Activated CD4-positive, alpha-beta T cell treated with anti-CD3 and anti-CD28 coated beads, Interleukin-10, Interleukin-2, amounts not matched to agents 100 ng/mL and 50 ng/mL, durations not matched to agents 16 hours and 8 hours (primary cell): ENCODE measurements around the gene MOGAT3.
"Not testable (repeated sequence)": the region's sequence is repeated elsewhere in the genome, so short reads cannot be mapped to it uniquely, and the experiment has no call there.

Experiments used
- DNase-seq: peaks from one replicate; pipeline ENCODE4 v3.0.0-alpha.2; 2020

MOGAT3 gene

DNA sequence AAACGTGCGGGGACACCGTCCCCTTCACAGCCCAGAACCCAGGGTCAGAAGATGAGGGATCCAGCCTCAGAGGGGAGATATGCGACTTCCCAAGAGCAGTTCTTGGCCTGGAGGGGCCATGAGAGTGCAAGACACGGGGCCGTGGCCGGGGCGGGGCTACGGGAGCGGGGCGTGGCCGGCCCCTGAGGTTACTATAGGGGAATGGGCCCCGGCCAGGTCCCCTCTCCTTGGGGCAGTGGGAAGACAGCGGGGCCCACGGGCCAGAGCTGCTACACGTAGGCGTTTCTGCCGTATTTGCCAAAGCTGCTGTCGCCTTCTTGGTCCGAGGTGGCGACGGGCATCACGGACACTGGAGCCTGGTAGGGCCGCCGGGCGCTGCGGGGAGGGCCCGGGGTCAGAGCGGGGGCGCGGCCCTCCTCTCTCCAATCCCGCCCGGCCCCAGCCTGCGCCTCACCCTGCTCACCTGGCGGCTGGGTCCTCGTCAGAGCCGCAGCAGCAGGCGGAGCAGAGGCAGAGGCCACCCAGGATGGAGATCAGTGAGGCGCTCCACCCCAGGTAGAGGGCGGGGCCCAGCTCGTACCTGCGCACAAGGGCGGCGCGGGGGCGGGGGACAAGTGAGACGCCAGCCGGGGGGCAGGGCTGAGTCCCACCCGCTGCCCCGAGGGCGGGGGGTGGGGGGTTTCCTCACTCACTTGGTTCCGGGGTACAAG is 31.5 kb upstream of the MOGAT3 start:
- DNase-seq, result no peak

- DNase-seq, result no peak
Observed at GRCh38 chr7:101231644-101232043, 30.8 kb upstream of the MOGAT3 start.

DNA sequence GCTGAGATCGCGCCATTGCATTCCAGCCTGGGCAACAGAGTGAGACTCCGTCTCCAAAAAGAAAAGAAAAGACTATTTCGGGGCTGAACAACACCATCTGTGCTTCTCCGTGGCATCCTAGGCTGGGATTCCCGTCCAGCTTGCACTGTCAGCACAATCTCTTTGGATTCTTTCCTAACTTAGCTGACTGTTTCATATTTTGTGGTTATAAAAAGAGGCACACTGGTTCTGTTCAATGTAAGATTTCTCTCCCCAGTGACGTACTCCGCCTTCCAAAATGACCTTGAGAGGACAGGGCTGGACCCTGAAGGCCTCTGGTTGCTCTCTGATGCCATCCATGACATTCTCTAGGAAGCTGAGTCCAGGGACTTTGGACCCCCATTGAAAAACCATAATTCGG is 25.9 kb upstream of the MOGAT3 start:
- DNase-seq, result no peak

GRCh38 chr7:101225650-101226049 is 24.8 kb upstream of the MOGAT3 start:
- no peak for DNase-seq

- DNase-seq, result no peak
Observed at GRCh38 chr7:101223528-101223927, 22.7 kb upstream of the MOGAT3 start.

- DNase-seq, result no peak
Observed at GRCh38 chr7:101222275-101222830, 21.5 kb upstream of the MOGAT3 start.

- no peak for DNase-seq
Observed at GRCh38 chr7:101220295-101220694, 19.5 kb upstream of the MOGAT3 start.

DNA sequence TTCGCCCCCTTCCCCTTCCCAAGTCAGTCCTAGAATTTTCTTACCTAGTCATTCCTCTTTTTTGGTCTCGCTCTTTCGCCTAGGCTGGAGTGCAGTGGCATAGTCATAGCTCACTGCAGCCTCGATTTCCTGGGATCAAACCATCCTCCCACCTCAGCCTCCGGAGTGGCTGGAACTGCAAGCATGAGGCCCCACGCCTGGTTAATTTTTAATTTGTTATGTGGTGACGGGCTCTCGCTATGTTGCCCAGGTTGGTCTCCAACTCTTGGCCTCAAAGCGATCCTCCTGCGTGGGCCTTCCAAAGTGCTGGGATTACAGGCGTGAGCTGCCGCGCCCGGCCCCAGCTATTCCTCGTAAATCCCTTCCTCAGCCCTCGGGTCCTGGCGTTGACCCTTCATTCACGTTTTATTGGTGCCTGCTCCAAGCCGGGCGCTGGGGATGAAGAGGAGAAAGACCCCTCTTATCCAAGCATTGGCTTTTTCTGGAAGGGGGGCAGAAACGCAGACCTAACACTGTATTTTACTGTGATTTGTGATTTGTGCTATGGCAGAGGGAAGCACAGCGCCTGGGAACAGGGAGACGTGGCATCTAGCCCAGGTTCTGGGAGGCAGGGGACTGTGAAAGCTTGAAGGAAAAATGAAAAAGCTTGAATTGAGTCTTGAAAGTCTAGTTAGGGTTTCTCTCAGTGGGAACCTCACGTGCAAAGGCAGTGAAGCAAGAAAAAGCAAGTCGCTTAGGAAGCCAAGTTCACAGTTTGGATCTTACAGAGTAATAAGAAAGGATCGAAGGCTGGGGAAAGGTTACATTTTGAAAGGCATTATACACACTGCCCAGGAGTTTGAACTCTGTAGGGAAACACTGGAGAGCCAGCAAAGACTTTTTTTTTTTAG is 17.6 kb upstream of the MOGAT3 start:
- no peak for DNase-seq

DNA sequence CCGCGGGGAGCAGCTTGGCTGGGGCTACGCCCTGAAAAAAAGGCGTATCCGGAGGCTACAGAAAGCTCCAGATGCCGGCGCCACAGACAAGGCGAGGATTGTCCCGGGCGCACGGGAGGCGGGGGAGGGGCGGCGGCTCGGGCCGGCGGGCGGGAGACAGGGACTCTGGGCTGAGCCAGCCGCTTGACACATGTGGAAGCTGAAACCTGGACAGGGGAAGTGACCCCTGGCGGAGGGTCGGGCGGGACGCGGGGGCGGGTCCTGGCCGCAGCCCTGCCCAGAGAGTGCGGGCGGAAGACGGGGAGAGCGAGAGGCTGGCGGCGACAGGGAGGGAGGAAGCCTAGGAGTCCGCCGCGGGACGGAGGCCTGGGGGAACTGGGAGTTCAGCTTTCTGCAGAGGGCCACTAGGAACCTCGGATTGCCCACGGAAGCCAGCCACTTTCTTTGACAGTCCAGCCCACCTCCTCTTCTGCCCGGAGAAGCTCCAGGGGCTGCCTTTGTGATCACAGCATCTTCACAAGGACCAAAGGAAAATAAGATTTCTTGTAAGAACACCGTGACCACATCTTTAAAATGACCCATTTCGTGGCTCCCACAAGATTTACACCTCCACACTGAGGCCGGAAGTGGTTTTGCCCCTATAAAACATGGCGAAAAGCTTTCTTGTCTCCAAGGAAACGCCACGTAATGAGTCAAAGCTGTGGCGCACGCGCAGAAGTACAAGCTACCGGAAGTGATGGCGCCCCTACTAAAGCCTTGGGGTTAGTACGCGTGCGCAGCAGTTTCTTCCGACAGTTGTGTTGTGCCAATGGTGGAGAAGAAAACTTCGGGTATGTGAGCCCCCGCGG is 16.8 kb upstream of the MOGAT3 start, which contains the start of the genes PLOD3 and ZNHIT1:
PLOD3 (minus strand) TSS at position 194 of the 848 bp plus-strand sequence. CDS start 307 bp downstream, outside the sequence.
ZNHIT1 (plus strand) TSS at position 778 of the 848 bp plus-strand sequence; CDS start at position 809, 31 bp downstream.
- DNase-seq, result peak; percentile 97

DNA sequence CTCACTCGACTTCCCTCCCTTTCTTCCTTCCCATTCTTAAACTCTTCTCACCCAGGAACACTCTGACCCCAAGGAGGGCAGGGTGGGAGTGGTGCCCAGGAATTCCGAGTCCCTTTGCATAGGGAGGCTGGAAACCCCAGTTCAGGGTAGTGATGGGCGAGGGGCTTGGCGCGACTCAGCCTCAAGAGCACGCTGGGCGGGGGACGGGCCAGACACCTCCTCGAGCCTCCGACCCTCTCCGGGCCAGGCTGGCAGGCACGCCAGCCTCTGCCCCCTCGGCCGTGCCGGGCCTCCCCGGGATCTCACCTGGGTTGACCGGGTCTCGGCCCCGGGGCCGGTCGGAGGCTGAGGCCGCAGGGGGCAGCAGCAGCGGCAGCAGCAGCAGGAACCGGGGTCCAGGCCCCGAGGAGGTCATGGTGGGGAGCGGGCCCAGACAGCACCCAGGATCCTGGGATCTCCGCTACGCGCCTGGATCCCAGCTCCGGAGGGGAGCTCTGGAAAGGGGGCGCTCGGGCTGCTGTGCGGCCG is 16.1 kb upstream of the MOGAT3 start:
- DNase-seq, result no peak

DNA sequence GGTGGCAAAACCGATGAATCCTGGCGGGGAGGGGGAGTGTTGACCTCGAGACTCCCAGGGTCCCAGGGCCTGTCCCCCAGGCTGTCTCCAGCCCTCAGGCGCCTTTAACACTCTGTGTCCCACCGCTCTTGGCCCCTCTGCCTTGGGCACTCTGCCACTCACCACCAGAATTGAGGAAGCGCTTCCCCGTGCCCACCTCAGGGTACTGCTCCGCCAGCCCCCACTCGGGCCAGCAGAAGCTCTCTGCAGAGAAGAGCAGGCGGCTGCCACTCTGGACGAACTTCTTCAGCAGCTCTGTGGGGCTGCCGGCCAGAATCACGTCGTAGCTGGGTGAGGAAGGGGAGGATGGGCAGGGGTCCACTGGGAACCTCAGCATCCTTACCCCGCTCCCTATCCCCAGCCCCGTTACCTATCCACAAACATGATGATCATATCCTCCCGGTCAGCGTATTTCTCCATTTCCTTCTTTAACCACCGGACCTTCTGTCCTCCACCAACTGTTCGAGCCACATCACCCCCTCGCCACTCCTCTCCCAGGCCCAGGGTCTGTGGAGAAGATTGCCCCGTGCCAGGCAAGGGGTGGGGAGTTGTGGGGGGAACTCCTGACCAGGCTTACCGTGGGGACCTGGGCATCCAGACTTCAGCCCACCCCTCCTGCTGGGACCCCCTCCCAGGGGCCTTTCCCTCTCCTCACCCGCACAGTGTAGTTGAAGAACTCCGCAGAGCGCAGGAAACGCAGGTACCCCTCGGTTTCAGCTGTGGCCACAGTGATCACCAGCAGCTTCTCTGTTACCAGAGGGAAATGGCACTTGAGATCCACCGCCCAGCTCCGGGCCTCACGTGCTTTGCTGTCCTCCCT is 15.4 kb upstream of the MOGAT3 start:
- no peak for DNase-seq

- DNase-seq, result no peak
Observed at GRCh38 chr7:101212014-101212413, 11.2 kb upstream of the MOGAT3 start.

- DNase-seq, result no peak
Observed at GRCh38 chr7:101211501-101211900, 10.7 kb upstream of the MOGAT3 start.

GRCh38 chr7:101210143-101210542 is 9.3 kb upstream of the MOGAT3 start:
- DNase-seq, result no peak

GRCh38 chr7:101208794-101209193 is 8.0 kb upstream of the MOGAT3 start:
- no peak for DNase-seq

DNA sequence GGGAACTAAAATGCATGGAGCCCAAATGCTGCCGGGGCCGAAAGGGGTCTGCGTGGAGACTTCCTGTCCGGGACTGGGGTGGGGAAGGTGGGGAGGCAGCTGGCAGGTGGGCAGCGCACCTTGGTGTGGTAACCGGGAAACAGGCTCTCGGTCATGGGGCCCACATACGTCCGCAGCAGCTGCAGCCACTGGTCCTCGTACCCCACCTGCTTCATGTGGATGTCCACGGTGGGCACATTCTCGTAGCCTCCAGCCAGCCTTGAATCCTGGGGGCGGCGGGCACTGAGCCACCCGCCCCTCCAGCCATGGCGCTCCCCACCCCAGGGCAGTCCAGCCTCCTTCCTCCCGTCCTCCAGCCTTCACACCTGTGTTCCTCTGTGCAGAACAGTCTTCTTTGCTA is 6.6 kb upstream of the MOGAT3 start:
- DNase-seq, result no peak

GRCh38 chr7:101206665-101207042 is 5.8 kb upstream of the MOGAT3 start:
- DNase-seq, result no peak

DNA sequence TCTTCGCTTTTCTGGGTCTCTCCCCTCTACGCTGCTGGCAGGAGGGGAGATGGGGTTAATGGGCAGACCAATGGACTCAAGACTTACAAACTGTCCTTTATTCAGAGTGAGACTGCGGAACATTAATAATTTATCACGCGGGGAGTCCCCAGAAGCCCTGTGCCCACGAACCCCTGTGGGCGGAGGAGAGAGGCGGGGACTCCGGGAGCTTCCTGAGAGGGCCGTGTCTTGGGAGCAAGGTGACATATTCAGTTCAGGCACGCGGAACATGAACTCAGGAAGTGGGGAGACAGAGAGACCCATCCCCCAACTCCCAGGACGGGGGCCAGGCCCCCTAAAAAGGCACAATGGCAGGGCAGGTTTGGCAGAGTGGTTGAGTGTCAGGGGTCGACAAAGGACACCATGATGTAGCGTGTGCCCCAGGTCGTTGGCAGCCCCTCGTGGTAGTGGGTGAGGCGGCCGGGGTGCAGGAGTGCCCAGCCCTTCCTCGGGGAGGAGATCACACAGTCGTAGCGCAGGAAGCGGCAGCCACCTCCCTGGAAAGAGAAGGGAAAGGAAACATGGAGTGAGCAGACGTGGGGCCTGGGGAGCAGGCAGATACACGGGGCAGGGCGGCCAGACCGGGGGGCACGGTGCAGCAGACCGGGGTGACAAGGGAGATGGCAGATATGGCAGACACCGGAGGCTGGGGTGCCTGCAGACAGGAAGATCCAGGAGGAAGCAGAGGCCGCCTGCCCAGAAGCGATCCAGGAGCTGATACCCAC is 5.2 kb upstream of the MOGAT3 start:
- DNase-seq, result no peak

DNA sequence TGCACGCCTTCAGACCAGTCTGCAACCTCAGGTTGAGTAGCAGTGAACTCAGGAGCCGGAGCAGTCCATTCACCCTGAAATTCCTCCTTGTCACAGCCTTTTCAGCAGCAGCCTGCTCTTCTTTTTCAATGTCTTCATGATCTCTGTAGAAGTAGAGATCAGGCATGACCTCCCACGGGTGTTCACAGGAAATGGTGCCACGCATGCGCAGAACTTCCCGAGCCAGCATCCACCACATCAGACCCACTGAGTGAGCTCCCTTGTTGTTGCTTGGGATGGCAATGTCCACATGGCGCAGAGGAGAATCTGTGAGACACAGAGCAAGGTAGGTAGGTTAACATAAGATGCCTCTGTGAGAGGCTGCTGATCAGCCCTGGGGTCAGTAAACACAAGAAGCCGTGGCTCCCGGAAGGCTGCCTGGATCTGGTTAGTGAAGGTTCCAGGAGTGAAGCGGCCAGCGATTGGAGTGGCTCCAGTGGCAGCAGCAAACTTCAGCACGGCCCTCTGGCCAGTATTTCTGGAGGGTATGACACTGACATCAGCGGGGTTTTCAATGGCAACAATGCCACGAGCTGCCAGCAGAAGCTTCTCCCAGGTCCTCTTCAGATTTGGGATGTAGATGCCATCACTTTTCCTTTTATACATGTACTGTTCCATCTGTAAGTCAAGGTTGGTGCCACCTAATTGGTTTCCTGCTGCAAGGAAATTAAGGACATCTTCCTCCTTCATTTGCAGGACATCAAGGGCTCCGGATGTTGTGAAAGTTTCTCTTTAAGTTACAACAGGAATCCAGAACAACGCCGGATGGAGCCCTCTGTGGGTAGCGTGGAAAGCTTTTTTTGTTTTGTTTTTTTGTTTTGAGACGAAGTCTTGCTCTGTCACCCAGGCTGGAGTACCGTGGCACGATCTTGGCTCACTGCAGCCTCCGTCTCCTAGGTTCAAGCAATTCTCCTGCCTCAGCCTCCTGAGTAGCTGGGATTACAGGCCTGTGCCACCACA is 3.2 kb upstream of the MOGAT3 start:
- DNase-seq, result not testable (repeated sequence)

DNA sequence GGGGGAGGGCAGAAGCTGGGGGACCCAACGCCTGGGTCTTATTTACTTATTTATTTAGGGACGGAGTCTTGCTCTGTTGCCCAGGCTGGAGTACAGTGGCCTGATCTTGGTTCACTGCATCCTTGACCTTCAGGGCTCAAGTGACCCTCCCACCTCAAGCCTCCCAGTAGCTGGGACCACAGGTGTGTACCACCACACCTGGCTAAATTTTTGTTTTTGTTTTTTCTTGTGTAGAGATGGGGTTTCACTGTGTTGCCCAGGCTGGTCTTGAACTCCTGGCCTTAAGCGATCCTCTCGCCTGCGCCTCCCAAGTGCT is 1.7 kb upstream of the MOGAT3 start:
- no peak for DNase-seq
